H9 (cell line): ENCODE results near the gene FAM204A. TPM values are rescaled to one million over a fixed set of nuclear protein-coding genes. Genes with fewer than 3 reads are reported as not detected.

Source experiments
- DNase-seq: peaks from one replicate; pipeline ENCODE4 v3.0.0-alpha.2; 2017
- H2AFZ ChIP-seq: one replicate; pipeline ENCODE4 v1.6.1; 2013; ENCODE audit warnings: mild to moderate bottlenecking, low read length, control low read depth, moderate library complexity
- H2AK5ac ChIP-seq: 2 replicates; pipeline ENCODE4 v1.6.1; 2013; ENCODE audit warnings: low read length, control low read depth, mixed read lengths; ENCODE audit not compliant: insufficient read length
- H2BK120ac ChIP-seq: one replicate; pipeline ENCODE4 v1.6.1; 2013; ENCODE audit warnings: low read depth, mild to moderate bottlenecking, low read length, control low read depth, inconsistent platforms; ENCODE audit not compliant: poor library complexity, severe bottlenecking
- H2BK12ac ChIP-seq: 2 replicates; pipeline ENCODE4 v1.6.1; 2013; ENCODE audit warnings: low read length, control low read depth, mixed read lengths, low read depth; ENCODE audit not compliant: insufficient read length
- H2BK15ac ChIP-seq: 2 replicates; pipeline ENCODE4 v1.6.1; 2013; ENCODE audit warnings: low read depth, low read length, control low read depth
- H2BK20ac ChIP-seq: one replicate; pipeline ENCODE4 v1.6.1; 2013; ENCODE audit warnings: low read depth, mild to moderate bottlenecking, low read length, control low read depth, inconsistent platforms; ENCODE audit not compliant: poor library complexity, severe bottlenecking
- H2BK5ac ChIP-seq: 2 replicates; pipeline ENCODE4 v1.6.1; 2013; ENCODE audit warnings: low read length, control low read depth, mixed read lengths; ENCODE audit not compliant: insufficient read length
- H3K14ac ChIP-seq: 2 replicates; pipeline ENCODE4 v1.6.1; 2013; ENCODE audit warnings: low read length, control low read depth; ENCODE audit not compliant: insufficient read depth
- H3K18ac ChIP-seq: 2 replicates; pipeline ENCODE4 v1.6.1; 2013; ENCODE audit warnings: low read depth, mild to moderate bottlenecking, mixed read lengths, low read length, control low read depth; ENCODE audit not compliant: insufficient read length
- H3K23ac ChIP-seq: 2 replicates; pipeline ENCODE4 v1.6.1; 2013; ENCODE audit warnings: low read length, control low read depth, mixed read lengths, low read depth; ENCODE audit not compliant: insufficient read length
- H3K23me2 ChIP-seq: 2 replicates; pipeline ENCODE4 v1.6.1; 2013; ENCODE audit warnings: low read depth, mild to moderate bottlenecking, mixed read lengths, low read length, control low read depth; ENCODE audit not compliant: insufficient read length, poor library complexity, severe bottlenecking
- H3K27ac ChIP-seq: 2 replicates; pipeline ENCODE4 v1.5.1; 2013; ENCODE audit warnings: low read length, control low read depth, mixed read lengths, low read depth; ENCODE audit not compliant: insufficient read length
- H3K27me3 ChIP-seq: 2 replicates; pipeline ENCODE4 v1.6.1; 2013; ENCODE audit warnings: low read length, control low read depth, inconsistent platforms; ENCODE audit not compliant: insufficient read depth
- H3K4ac ChIP-seq: 2 replicates; pipeline ENCODE4 v1.6.1; 2013; ENCODE audit warnings: low read depth, mild to moderate bottlenecking, control low read depth, inconsistent platforms, low read length, moderate library complexity
- H3K4me1 ChIP-seq: 2 replicates; pipeline ENCODE4 v1.6.1; 2013; ENCODE audit warnings: low read length, control low read depth, inconsistent platforms; ENCODE audit not compliant: insufficient read depth
- H3K4me2 ChIP-seq: 2 replicates; pipeline ENCODE4 v1.6.1; 2013; ENCODE audit warnings: low read length, control low read depth, mixed read lengths; ENCODE audit not compliant: insufficient read length, insufficient read depth
- H3K56ac ChIP-seq: 2 replicates; pipeline ENCODE4 v1.6.1; 2013; ENCODE audit warnings: low read depth, mild to moderate bottlenecking, mixed read lengths, low read length, control low read depth; ENCODE audit not compliant: insufficient read length
- H3K79me1 ChIP-seq: 2 replicates; pipeline ENCODE4 v1.6.1; 2013; ENCODE audit warnings: low read depth, mild to moderate bottlenecking, moderate library complexity, low read length, control low read depth, inconsistent platforms; ENCODE audit not compliant: insufficient read depth, poor library complexity, severe bottlenecking
- H3K79me2 ChIP-seq: 2 replicates; pipeline ENCODE4 v1.6.1; 2013; ENCODE audit warnings: low read length, control low read depth, inconsistent platforms; ENCODE audit not compliant: insufficient read depth
- H3K9ac ChIP-seq: 2 replicates; pipeline ENCODE4 v1.6.1; 2013; ENCODE audit warnings: low read length, control low read depth, mixed read lengths; ENCODE audit not compliant: insufficient read length; ENCODE audit errors: extremely low read depth
- H3K9me3 ChIP-seq: one replicate; pipeline ENCODE4 v1.6.1; 2013; ENCODE audit warnings: low read depth, low read length, inconsistent platforms; ENCODE audit not compliant: control insufficient read depth
- H3T11ph ChIP-seq: one replicate; pipeline ENCODE4 v1.6.1; 2013; ENCODE audit warnings: mild to moderate bottlenecking, low read length, control low read depth, inconsistent platforms
- H4K20me1 ChIP-seq: one replicate; pipeline ENCODE4 v1.6.1; 2013; ENCODE audit not compliant: control insufficient read depth, insufficient read length, insufficient read depth
- H4K5ac ChIP-seq: 2 replicates; pipeline ENCODE4 v1.6.1; 2013; ENCODE audit warnings: low read depth, mild to moderate bottlenecking, mixed read lengths, low read length, control low read depth; ENCODE audit not compliant: insufficient read length
- H4K8ac ChIP-seq: replicated peaks from 2 replicates; pipeline ENCODE4 v1.6.1; 2013; ENCODE audit warnings: low read length, control low read depth, mixed read lengths, low read depth; ENCODE audit not compliant: insufficient read length
- H4K91ac ChIP-seq: 2 replicates; pipeline ENCODE4 v1.6.1; 2013; ENCODE audit warnings: low read depth, mild to moderate bottlenecking, moderate library complexity, mixed read lengths, low read length, control low read depth; ENCODE audit not compliant: insufficient read length
- H3K27ac Mint-ChIP-seq, 3 experiments: 2 replicates in 2 of 3; 3 replicates in 1 of 3; pipeline ENCODE4 v1.8.0; 2020 to 2021; ENCODE audit warnings: mixed read lengths in 3 of 3, mild to moderate bottlenecking in 1 of 3, moderate library complexity in 1 of 3
- H3K27me3 Mint-ChIP-seq: 2 replicates; pipeline ENCODE4 v1.8.0; 2021; ENCODE audit warnings: low read depth, mild to moderate bottlenecking, moderate library complexity, mixed read lengths
- H3K36me3 Mint-ChIP-seq, 3 experiments: 2 replicates in 2 of 3; 3 replicates in 1 of 3; pipeline ENCODE4 v1.8.0; 2020 to 2021; ENCODE audit warnings: low read depth in 3 of 3, mixed read lengths in 3 of 3; ENCODE audit not compliant: insufficient read depth in 1 of 3
- H3K4me1 Mint-ChIP-seq, 2 experiments: 2 replicates each; pipeline ENCODE4 v1.8.0; 2020; ENCODE audit warnings: mixed read lengths in 2 of 2
- H3K4me3 Mint-ChIP-seq, 2 experiments: 2 replicates in 1 of 2; 3 replicates in 1 of 2; pipeline ENCODE4 v1.8.0; 2020 to 2021; ENCODE audit warnings: mild to moderate bottlenecking in 2 of 2, mixed read lengths in 2 of 2, moderate library complexity in 1 of 2
- H3K9me3 Mint-ChIP-seq, 2 experiments: 2 replicates in 1 of 2; 3 replicates in 1 of 2; pipeline ENCODE4 v1.8.0; 2020; ENCODE audit warnings: mild to moderate bottlenecking in 2 of 2, mixed read lengths in 2 of 2, moderate library complexity in 1 of 2
- CTCF ChIP-seq: fragments of 200-600 bp; sonication (generic); conservative IDR thresholded peaks from 3 replicates; pipeline ENCODE4 v1.8.0; 2021; ENCODE audit warnings: antibody characterized with exemption, mild to moderate bottlenecking
- WGBS: extraction: QIAGEN DNeasy Blood & Tissue Kit; methylation state at CpG from one replicate; pipeline ENCODE4 v1.1.7; 2013; ENCODE audit warnings: missing lambda C conversion rate, low lambda C conversion rate, mixed read lengths; ENCODE audit not compliant: insufficient read length; ENCODE audit errors: extremely low coverage; 5-methylcytosine and 5-hydroxymethylcytosine counted together
- total RNA-seq: library from RNA; stranded (reverse); gene quantifications from 2 replicates; pipeline ENCODE4 v1.2.1, GENCODE V29; 2021

Gene FAM204A
- total RNA-seq, 1 experiment from 2014 or later, result 42.5 TPM

GRCh38 chr10:118287076-118287806 lies 54.9 kb downstream of the FAM204A start:
- no peak overlapping the region for H3K27ac ChIP-seq
- H2AFZ ChIP-seq, result no peak overlapping the region
- no peak overlapping the region for H2BK15ac ChIP-seq
- no peak overlapping the region for H2BK5ac ChIP-seq
- H3K79me2 ChIP-seq, result no peaks in the 10 kb centered on the region
- Mint-ChIP-seq H3K27me3 (peaks cover 9% of the 10 kb centered on the region), H3K9me3 (peaks cover 0 to 6% of the 10 kb centered on the region in 2 experiments; a peak in 3 of 5 replicates), H3K4me1 (peaks cover 7 to 9% of the 10 kb centered on the region in 2 experiments; a peak in 3 of 4 replicates), H3K4me3 (no peak overlapping the region), H3K36me3 (no peaks in the 10 kb centered on the region; a peak in 2 of 7 replicates), H3K27ac (no peak overlapping the region)
- H3K23me2 ChIP-seq, result no peaks in the 10 kb centered on the region
- no peak overlapping the region for H3K9ac ChIP-seq
- no peak for DNase-seq
- no peak overlapping the region for H4K91ac ChIP-seq
- no peak overlapping the region for H3T11ph ChIP-seq
- H2BK20ac ChIP-seq, result no peak overlapping the region
- no peaks in the 10 kb centered on the region for H3K79me1 ChIP-seq
- no peak overlapping the region for H3K23ac ChIP-seq
- H2AK5ac ChIP-seq, result no peak overlapping the region
- H3K9me3 ChIP-seq, result no peaks in the 10 kb centered on the region
- no peaks in the 10 kb centered on the region for H3K4me1 ChIP-seq
- no peak overlapping the region for H3K14ac ChIP-seq
- no peak overlapping the region for H4K5ac ChIP-seq
- no peak overlapping the region for H2BK120ac ChIP-seq
- WGBS, result no CpG with 5 or more reads among the region's 9 CpGs
- H3K27me3 ChIP-seq, result no peaks in the 10 kb centered on the region
- H3K56ac ChIP-seq, result no peak overlapping the region
- no peak overlapping the region for H4K8ac ChIP-seq
- no peak overlapping the region for H3K18ac ChIP-seq
- TF ChIP-seq CTCF, result no peak
- no peak overlapping the region for H3K4me2 ChIP-seq
- H3K4ac ChIP-seq, result no peak overlapping the region
- no peaks in the 10 kb centered on the region for H4K20me1 ChIP-seq
- H2BK12ac ChIP-seq, result no peak overlapping the region
